Panc1 (cell line): ENCODE results near the gene KLK13.

ENCODE experiments used
- CTCF ChIP-seq: fragments of 450-650 bp; IDR thresholded peaks from 2 replicates; pipeline ENCODE4 v1.5.1; 2017; ENCODE audit warnings: mild to moderate bottlenecking
- POLR2AphosphoS5 ChIP-seq: IDR thresholded peaks from 2 replicates; pipeline ENCODE4 v1.6.1; 2012; ENCODE audit warnings: mild to moderate bottlenecking, low read depth, low read length, moderate library complexity
- SIN3A ChIP-seq: IDR thresholded peaks from 2 replicates; pipeline ENCODE4 v1.6.1; 2012; ENCODE audit warnings: low read depth, mild to moderate bottlenecking, low read length, moderate library complexity, borderline replicate concordance; ENCODE audit not compliant: insufficient read depth

- TF ChIP-seq CTCF (no peak), POLR2AphosphoS5 (no peak), SIN3A (no peak)
These were observed 37.6 kb downstream of the KLK13 start for GRCh38 chr19:51027126-51027806.
